HG03159 (cell line): ENCODE measurements around the gene ACIN1.

Experiments
- ATAC-seq: cut with Tn5 transposase; IDR thresholded peaks from one replicate; pipeline ENCODE4 v1.9.1; 2021; ENCODE audit warnings: mild to moderate bottlenecking, moderate library complexity; ENCODE audit not compliant: unreplicated experiment

Gene ACIN1

GRCh38 chr14:23089498-23090253 lies 5.3 kb downstream of the ACIN1 start:
- no peak for ATAC-seq

DNA sequence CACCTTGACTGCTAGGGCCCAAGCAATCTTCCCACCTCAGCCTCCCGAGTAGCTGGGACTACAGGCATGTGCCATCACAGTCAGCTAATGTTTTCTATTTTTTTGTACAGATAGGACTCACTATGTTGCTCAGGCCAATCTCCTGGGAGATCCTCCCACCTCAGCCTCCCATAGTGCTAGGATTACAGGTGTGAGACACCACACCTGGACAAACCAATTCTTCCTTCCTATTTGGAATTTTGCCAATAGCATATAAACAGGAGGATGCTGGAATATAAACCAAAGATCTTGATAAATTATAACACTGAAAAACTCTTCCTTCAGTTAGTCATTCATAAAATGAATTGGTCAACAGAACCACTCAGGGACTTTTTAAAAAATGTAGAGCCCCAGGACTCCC lies 8.4 kb downstream of the ACIN1 start:
- no peak for ATAC-seq

- ATAC-seq = no peak
Measured at GRCh38 chr14:23085458-23085857, 9.5 kb downstream of the ACIN1 start.

- ATAC-seq = no peak
Measured at GRCh38 chr14:23080474-23080873, 14.5 kb downstream of the ACIN1 start.

- ATAC-seq = no peak
Measured at GRCh38 chr14:23079716-23080115, 15.2 kb downstream of the ACIN1 start.

DNA sequence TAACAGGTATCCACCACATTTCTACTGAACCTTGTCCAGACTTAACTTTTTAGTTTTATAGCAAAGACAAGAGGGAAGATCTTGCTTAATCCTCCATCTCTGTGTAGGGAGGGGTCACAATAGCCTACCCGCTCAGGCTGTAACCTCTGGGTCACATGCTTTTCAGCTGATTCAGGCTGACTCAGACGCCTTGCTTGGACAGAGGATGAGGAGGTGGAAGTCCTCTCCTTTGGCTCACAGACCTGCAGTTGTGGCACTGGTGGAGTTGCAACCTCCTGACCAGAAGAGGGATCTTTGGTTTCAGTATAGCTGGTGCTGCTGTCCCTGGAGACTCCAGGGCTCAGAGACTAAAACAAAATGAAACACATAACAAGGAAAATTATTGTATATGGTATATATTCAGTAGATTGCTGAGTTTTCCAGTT lies 16.2 kb downstream of the ACIN1 start:
- ATAC-seq = no peak

GRCh38 chr14:23077962-23078361 lies 17.0 kb downstream of the ACIN1 start:
- ATAC-seq = no peak

DNA sequence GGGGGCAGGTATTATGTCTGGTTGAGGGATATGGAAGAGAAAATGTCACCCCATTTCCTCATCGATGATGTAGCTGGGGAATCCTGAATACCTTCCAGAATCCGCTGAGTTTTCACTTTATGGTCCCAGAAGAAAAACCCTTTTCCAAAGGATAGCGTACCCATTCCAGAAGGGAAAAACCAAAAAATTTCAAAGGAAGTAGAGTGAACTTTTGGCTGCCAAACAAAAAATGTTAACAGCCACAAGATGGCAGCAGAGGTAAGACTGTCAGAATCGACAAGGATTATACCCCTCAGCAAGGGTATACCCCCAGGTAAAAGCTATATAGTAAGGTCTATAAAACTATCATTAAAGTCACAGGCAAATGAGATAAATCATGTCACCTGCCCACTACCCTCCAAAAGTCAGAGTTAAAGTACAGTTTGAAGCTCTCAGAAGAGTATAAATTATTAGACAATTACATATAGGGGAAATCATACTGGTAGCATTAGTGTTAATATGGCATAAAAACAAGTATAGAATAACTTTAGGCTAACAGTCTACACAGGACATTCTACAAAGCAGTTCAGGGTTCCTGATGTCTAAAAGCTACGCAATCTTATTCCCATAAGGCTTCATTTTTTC lies 18.0 kb downstream of the ACIN1 start:
- no peak for ATAC-seq

GRCh38 chr14:23074906-23075305 lies 20.0 kb downstream of the ACIN1 start:
- ATAC-seq = no peak

DNA sequence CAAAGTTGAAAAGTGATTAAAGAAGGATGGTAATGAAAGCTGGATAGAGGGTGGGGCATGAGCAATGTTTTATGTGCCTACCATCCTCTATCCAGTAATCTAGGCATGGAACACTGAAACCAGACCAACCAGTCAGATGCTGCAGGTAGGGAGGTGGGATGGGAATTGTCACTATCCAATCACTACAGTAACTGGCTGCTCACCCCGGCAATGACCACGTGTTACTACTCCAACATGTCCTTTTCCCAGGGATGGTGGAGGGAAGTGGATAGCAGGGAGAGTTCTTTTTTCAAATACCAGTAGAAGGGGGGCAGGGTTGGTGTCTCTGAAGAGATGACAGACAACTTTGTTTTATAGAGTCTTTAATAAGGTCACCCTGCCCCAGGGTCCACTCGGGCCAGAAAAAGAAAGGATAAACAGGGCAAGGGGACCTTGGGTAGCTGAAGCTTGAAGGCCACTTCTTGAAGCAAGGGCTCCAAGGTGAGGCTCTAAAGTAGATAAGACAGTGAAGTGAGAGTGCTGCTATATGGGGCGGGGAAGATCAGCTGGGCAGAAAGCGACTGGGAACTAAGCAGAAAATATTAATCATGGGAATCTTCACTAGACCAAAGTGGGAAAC lies 22.9 kb downstream of the ACIN1 start:
- no peak for ATAC-seq

DNA sequence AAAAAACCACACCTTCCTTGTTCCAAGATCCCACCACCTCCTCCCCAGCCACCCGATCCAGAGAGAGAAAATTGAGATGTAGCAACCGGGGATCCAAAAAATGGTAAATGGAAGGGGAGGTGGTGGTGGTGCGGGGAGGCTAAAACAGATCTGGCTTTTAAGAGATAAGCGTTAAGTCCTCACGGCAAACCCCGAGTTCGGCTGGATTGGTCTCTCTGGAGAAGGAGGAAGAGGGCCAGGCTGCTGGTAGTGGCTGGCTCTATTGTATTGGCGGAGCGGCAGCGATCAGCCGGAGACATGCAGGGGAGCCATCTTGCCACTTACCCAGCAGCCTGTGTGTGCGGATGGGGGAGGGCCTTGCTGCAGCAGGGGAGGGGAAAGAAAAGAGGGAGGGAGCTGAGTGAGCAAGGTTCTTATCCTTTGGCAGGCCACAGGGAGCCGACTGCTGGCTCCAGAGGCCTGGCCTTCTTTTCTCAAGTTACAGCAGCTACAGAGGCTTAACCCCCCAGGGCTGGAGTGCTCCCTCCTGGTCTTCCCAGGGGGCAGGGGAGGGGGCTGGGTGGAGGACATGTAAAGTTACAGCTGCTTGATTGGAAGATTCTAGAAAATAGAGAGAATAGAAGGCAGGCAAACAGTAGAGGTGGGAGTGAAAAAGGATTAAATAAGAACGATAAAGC lies 23.6 kb downstream of the ACIN1 start:
- ATAC-seq = peak; percentile 73

- no peak for ATAC-seq
Measured at GRCh38 chr14:23070262-23071129, 24.4 kb downstream of the ACIN1 start.

DNA sequence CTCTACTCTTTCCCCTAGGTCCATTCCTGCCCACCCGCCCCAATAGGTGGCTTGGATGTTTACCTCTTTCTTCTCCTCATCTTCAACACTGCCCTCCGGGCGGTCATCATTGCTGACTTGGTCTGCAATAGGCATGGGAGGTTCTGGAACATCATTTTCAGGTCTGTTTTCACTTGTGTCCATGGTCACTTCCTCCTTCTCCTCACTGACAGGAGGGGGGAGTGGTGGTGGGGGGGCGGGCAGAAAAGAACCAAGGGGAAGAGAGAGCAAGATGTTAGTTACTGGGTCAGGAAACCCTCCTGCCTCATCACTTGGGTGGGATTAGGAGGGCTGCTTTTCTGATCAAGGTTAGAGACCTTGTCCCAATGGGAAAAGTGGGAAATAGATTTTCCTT lies 25.5 kb downstream of the ACIN1 start:
- no peak for ATAC-seq

- peak; percentile 78 for ATAC-seq
Measured at GRCh38 chr14:23068789-23069412, 26.0 kb downstream of the ACIN1 start.

DNA sequence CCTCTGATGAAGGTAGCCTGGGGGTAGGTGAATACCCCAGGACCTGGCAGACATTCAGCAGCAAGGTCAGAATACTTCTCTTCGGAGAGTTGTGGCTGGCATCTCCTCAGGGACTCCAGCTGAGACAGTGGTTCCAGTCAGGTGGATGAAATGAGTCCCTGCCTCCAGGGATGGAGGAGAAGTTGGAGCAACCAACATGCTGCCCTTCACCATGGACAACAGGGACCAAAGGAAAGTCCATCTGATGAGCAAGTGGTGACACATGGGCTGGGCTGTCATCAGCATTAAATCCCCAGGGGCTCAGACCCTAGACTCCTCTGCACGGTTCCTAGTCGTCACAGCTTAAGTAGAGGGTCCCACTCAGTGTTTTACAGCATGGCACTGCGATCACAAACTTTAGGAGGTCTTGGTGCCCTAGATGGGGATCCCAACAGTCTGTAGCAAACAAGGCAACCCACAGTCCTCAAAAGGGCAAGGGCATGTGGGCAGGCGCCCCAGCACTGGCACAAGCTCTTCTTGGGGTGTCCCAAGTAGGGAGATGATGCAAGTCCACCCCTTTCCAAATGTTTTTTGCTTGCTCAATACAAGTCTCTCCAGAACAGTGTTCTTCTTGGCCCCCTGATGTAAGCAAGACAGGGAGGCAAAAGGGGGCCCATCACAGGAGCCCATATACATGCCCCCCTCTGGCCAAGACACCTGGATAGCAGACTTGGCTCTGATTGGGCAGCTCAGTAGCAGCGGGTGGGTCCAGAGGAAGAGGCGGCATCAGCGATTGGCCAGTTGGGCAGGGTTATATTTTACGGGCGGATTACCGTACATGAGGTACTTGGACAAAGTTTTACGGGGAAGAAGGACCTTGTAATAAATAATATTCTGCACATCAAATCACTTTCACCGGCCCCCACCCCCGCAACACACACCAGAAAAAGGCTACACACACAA lies 26.8 kb downstream of the ACIN1 start:
- no peak for ATAC-seq

DNA sequence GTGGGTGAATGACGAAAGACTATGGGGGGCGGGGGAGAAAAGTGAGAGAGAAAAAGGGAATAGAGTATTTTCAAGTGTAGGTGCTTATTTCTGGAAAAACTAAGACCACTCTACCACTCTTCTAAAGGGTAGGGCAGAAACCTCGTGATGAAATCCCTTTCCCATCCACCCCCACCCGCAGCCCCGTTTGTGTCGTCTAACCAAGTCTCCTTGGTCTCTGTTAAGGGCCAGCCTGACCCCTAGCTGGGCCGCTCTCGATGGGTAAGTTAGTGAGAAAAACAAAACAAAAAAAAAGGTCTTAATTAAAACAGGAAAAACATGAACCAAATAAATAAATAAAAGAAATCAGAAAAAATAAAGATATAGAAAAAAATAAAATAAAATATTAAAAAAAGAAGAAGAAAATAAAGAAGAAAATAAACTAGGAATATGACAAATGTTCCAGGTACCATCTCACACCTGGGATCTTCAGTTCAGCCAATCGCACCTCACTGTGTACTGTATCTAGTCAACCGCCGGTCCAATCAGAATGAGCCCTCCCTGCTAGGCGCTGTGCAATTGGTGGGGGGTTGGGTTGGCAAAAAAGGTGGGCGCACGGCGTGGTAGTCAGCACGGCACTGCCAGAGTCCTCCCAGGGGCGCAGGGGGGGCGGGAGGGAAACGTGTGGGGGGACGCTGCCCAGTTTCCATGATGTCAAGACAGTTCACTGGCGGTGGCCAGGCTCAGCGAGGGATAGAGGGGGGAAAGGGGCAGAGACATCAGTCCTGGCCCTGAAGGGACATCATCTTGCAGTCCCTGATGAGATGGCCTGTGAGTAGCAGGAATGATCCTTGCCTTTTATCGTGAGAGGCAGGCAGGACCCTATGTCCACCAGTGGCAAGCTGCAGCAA lies 27.8 kb downstream of the ACIN1 start:
- no peak for ATAC-seq

DNA sequence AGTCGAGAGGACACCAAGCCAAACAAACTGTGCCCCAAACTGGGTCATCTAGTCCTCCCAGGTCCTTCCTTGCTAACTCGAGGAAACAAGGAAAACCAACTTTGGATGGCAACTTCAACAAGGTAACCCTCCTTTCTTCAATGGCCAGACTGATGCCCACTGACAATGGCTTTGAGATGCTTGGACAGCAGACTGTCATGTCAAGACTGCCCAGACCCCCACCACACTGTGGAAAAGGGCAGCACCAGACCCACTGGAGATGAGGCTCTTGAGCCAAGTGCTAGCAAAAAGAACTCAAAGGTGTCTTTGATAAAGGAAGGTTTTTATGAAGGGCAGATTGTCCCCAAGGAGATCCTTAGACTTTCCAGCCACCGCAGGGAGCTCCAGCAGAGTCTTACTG lies 28.6 kb downstream of the ACIN1 start:
- ATAC-seq = no peak

DNA sequence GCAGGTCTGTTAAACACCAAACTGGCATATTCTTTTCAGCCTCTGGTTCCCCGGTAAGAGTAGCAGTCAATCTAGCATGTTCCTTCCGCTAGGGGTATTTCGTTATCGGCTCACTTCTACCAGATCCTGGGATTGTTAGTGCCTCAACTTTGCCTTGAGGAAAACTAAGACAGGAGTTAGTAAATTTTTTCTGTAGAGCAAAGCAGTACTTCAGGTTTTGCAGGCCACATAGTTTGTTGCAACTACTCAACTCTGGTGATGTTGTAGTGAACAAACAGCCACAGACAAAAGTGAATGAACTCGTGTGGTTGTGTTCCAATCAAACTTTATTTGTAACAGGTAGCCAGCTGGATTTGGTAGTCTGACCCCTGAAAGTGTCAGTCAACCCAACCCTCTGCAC lies 31.3 kb downstream of the ACIN1 start:
- ATAC-seq = no peak
